RPMI7951 (cell line): ENCODE results near the gene SRCIN1. TPM values are rescaled to one million over a fixed set of nuclear protein-coding genes. Genes with fewer than 3 reads are reported as not detected.

Experiments
- DNase-seq: peaks from one replicate; pipeline ENCODE4 v3.0.0-alpha.2; 2012; ENCODE audit warnings: low read depth
- total RNA-seq: library from RNA; depleted of rRNA; stranded (reverse); fragments of >200 nt; shearing (Covaris generic); gene quantifications from 2 replicates; pipeline ENCODE4 v1.2.3, GENCODE V29; 2014

The SRCIN1 gene
- total RNA-seq, 1 experiment from 2014 or later: not detected

DNA sequence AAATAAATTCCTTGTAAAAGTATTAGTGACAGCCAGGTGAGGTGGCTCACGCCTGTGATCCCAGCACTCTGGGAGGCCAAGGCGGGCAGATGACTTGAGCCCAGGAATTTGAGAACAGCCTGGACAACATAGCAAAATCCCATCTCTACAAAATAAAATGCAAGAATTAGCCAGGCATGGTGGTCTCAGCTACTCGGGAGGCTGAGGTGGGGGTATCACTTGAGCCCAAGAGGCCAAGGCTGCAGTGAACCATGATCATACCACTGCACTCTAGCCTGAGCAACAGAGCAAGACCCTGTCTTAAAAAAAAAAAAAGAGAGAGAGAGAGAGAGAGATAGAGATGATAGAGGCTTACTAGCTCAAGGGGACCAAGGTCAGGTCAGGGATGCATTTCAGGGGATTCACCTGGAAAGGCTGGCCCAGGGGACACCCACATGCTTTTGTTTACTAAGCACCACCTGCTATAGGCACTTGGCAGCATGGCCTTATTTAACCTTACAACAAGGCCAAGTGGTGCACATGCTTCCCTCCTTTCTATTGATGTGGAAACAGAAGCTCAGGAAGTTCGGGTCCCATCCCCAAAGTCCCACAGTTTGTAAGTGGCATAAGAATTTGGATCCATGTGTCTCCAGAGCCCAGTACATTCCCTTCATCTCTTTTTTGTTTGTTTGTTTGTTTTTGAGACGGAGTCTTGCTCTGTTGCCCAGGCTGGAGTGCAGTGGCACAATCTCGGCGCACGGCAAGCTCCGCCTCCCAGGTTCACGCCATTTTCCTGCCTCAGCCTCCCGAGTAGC is 12.4 kb upstream of the SRCIN1 start:
- DNase-seq: no peak

DNA sequence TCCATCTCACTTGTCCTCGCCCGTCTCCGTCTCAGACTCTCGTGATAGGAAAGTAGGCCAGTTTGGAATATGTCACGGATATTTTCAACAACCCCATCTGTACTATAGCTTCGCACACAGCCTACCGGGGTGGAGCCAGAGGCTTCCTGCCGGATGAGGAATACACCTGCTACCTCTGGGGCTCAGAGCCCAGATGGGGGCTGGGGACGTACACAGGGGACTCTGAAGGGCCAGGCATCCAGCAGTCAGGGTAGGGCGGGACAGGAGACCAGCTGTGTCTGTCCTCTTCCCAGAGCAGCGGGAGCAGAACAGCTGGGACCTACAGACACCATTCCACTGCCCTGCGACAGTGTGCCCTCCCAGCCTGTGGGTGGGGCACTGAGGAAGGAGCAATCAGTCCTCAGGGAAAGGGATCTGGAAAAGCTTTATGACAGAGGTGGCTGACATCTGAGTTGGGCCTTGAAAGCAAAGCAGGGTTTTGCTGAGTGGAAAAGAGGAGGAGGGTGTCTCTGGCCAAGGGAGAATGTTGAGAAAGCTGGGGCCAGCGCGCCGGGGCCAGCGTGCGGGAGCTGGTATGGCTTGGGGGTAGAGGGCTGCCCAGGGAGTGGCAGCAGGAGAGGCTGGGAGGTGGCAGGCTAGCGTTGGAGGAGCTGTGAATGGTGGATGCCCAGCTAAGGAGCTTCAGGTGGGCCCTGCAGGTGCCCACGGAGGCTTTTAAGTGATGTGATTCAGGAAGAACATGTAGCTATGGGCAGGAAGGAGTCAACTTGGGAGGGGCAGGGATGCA is 11.5 kb upstream of the SRCIN1 start:
- DNase-seq: no peak

GRCh38 chr17:38616361-38616760 is 10.6 kb upstream of the SRCIN1 start:
- no peak for DNase-seq

DNA sequence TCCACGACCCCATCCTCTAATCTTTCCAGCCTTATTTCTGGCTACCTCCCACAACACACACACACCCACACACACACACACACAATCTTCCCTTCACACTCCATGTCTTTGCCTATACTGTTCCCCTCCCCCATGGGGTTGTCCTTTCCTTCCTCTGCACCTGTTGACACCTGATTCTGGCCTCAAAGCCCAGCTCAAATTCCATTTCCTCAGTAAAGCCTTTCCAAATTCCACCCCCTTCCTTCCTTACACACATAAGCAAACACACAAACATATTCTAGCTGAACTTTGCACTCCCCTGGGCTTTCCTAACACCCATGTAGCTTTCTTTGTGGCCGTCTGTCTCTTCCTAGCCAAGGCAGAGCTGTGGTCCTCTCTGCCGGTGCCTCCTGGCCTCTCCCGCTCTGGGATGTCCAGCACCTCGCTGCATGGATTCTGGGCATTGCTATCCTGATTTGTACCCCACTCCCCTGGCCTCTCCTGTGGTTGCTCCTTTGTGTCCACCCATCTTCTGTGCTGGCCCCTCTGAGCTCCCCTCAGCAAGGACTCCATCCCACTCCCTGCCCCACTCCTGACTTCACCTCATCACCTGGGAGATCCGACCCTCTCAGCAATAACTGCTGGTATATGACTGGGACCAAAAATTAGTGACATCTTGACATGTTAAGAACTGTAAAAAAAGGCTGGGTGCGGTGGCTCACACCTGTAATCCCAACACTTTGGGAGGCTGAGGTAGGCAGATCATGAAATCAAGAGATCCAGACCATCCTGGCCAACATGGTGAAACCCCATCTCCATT is 8.4 kb upstream of the SRCIN1 start:
- no peak for DNase-seq

GRCh38 chr17:38613525-38613980 is 7.8 kb upstream of the SRCIN1 start:
- no peak for DNase-seq

DNA sequence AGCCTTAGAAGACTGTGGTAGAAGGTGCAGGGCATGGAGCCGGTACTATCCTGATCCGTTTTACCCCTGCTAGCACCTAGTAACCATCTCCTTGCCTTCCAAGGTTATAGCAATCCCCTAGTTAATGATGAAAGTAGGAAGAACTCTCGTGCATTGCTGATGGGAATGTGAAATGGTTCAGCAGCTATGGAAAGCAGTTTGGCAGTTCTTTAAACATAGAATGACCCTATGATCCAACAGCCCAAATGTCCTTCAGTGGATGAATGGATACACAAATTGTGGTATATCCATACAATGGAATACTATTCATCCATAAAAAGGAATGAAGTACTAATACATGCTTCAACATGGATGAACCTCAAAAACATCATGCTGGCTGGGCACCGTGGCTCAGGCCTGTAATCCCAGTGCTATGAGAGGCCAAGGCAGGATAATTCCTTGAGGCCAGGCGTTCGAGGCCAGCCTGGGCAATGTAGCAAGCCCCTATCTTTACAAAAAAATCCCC is 6.2 kb upstream of the SRCIN1 start:
- DNase-seq: no peak

DNA sequence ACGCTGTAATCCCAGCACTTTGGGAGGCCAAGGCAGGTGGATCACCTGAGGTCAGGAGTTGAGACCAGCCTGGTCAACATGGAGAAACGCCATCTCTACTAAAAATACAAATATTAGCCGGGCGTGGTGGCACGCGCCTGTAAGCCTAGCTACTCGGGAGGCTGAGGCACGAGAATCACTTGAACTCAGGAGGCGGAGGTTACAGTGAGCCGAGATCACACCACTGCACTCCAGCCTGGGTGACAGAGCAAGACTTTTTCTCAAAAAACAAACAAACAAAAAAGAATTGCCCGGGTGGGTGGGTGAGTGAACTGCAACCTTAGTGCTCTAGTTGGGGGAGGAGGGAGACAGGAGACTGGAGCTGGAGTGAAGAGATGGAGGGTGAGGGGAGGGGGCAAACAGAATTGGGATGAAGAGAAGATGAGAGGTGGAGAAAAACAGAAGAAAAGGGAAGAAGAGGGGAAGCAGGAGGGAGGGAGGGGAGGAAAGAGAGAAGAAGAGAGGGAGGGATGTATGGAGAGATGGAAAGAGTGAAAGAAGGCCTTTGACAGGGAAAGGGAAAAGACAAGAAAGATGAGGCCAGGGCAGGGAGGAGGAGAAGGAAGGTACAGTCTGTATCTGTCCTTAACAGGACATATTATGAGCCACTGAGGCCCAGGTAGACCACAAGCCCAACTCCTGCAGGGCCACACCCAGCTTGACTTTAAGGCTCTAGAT is 5.5 kb upstream of the SRCIN1 start:
- no peak for DNase-seq

GRCh38 chr17:38609280-38610031 is 3.7 kb upstream of the SRCIN1 start:
- DNase-seq: no peak

- no peak for DNase-seq
Measured at GRCh38 chr17:38608648-38609047, 2.9 kb upstream of the SRCIN1 start.

DNA sequence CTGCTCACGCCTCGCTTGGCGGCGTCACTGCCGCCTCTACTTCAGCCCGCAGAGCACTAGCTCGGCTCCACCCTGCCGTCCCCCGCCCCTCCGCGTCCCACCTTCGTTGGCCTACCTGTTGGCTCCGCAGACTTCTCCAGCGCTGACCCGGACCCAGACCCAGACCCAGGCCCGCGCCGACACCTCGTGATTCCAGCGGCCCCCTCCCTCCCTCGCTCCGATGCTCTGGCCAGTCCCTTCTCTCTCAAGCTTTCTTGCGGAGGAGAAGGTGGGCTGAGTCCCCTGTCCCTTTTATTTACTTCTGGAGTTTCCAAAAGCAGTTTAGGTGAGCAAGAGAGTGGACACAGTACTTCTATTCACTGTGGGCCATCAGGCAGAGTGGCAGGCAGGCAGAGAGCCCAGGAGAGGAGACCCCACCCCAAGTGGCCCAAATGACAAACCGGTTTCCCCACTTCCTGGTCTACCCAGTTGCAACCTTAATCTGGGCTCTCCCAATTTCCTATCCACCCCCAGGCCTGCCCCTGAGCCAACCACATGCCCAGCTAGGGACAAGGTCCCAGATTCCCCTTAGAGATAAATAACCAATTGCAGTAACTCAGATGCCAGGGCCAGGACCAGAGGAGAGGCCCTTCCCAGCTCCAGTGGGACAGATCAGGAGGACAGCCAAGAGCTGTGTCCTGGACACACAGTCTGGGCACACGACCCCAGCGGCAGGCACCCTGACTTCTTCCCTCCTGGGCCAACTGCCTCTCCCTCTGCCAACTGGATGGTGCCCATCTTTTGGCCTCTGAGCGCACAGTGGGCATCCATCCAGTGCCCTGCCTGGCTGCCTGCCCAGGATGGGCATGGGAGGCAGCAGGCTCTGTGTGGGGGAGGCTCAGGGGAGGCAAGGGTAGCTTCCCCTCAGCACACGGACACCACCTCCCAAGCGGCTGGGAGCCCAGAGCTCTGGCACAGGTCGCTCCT is 1.2 kb upstream of the SRCIN1 start:
- DNase-seq: no peak

- no peak for DNase-seq
Measured at GRCh38 chr17:38605411-38605840, 326 bp downstream of the SRCIN1 start.

GRCh38 chr17:38604479-38605403 is 1.0 kb downstream of the SRCIN1 start:
- no peak for DNase-seq

GRCh38 chr17:38603786-38604478 is 1.8 kb downstream of the SRCIN1 start:
- no peak for DNase-seq

- no peak for DNase-seq
Measured at GRCh38 chr17:38602956-38603785, 2.6 kb downstream of the SRCIN1 start.

GRCh38 chr17:38602453-38602852 is 3.3 kb downstream of the SRCIN1 start:
- DNase-seq: no peak

DNA sequence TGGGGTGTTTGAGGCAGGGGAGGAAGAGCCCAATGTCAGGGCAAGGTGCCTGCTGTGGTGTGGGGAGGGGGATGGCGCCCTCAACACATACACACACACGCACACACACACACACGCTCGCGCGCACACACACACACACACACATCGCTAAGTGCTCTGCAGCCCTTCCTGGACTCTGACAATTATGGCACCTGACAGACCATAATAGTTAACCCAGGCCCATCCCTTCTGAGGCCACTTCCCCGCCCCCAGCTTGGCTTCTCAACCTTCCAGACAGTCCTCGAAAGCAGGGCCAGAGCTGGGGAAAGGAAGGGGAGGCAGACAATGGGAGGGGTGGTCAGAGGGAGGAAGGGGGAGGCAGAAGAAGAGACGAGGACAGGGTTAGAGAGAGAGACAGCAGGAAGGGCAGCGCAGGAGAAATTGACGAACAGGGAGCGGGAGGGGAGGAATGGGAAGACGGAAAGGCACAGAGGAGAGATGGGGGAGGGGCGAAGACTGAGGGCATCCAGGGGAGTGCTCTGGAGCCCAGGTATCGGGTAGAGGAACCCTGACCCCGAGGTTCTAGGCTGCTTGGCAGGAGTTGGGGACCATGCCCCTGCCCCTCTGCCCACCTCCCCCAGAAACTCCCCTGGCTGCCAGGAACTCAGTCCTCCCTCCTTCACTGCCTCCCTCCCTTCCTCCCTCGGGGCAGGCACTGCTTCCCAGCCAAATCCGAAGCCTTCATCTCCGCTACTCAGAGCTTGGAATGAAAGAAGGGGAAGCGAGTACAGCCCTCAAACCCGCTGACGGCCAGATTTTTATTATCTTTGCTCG is 4.0 kb downstream of the SRCIN1 start:
- DNase-seq: no peak
